ENCODE results near the gene GFI1B.

GFI1B gene

DNA sequence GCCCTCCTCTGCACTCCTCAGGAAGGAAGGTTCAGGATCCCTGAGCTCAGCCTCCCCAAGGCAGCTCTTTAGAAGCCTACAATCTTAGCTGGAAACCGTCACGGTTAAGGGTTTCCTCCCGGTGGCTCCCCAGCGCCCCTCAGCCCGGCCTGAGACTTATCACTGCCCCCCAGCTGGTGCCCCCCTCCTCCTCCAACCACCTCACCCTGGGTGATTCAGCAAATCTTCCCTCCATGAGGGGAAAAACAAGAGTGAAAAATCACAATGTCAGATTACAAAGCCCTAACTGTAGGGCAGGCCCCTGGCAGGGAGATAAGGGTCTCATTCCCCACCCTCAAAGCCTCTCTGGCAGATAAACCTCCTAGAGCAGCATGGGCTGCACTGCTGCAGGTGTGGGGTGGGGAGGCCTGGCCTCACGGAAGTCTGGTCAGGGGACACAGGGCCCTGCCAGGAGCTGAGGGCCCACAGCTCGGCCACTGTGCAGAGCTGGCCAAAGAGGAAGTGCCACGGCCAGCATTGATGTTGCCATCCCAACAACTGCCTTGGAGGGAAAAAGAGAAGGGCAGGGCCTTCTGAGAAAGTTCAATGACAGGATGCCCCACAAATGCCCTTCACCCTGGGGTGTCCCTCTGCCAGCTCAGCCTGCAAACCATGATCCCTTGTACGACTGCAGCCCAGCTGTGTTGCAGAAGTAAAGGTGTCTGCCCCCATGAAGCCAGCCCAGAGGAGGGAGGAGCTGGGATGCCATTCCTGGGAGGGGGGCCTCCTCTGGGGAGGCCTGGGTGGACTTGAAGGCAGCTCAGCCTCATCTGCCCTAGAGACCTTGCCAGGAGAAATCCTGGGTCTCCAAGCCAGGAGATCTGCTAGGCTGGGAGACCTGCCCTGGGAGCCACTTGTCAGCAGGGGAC lies 25.9 kb downstream of the GFI1B start:
- Histone ChIP-seq H3K27me3 (ENCODE audit: control insufficient read depth, insufficient read depth, low read length) (no peaks in the 10 kb centered on the region), H3K27ac (no peak overlapping the region), H3K36me3 (ENCODE audit: control insufficient read depth, insufficient read depth, low read length) (no peaks in the 10 kb centered on the region), H3K79me2 (no peaks in the 10 kb centered on the region), H3K9ac (no peak overlapping the region), H2AFZ (no peak overlapping the region), H3K4me2 (ENCODE audit: low read length) (no peak overlapping the region), H3K9me3 (ENCODE audit: control insufficient read depth, low read length) (no peaks in the 10 kb centered on the region), H3K4me3 (ENCODE audit: low read depth, low read length) (no peak overlapping the region), H3K4me1 (no peaks in the 10 kb centered on the region)
- TF ChIP-seq, protein P1, sequence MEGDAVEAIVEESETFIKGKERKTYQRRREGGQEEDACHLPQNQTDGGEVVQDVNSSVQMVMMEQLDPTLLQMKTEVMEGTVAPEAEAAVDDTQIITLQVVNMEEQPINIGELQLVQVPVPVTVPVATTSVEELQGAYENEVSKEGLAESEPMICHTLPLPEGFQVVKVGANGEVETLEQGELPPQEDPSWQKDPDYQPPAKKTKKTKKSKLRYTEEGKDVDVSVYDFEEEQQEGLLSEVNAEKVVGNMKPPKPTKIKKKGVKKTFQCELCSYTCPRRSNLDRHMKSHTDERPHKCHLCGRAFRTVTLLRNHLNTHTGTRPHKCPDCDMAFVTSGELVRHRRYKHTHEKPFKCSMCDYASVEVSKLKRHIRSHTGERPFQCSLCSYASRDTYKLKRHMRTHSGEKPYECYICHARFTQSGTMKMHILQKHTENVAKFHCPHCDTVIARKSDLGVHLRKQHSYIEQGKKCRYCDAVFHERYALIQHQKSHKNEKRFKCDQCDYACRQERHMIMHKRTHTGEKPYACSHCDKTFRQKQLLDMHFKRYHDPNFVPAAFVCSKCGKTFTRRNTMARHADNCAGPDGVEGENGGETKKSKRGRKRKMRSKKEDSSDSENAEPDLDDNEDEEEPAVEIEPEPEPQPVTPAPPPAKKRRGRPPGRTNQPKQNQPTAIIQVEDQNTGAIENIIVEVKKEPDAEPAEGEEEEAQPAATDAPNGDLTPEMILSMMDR (IDR thresholded peaks at IDR 0.05): no peak

DNA sequence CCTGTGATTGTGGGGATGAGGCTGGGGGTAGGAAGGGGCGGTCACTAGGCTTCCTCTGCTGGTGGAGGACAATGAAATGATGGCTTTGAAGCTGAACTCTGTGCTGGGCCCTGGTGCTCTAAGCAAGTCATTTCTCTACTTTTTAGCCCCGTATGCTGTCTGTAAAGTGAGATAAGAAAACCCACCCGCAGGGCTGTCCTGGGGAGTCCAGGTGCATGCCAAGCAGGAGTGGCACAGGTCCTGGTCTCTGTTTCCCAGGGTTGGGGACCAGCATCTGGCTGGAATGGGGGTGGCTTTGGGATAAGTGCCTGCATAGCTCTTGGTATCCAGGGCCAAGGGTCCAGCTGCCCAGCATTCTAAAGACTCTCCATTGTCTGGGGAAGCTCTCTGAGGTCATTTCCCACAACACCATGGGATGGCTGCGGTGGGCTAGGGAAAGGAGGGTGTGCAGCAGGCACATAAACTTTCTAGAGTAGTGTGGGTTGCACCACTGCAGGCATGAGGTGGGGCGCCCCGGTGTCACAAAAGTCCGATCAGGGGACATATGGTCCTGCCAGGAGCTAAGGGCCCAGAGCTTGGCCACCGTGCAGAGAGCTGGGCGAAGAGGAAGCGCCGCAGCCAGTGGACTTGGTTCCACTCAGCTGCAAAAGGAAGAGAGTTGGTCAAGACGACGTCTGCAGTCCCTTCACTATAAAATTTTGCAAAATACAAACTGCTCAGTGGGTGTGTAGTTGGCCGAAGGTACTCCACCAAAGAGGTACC lies 26.7 kb downstream of the GFI1B start:
- H3K9ac ChIP-seq: no peak overlapping the region
- H2AFZ ChIP-seq: no peak overlapping the region
- H3K4me1 ChIP-seq: no peaks in the 10 kb centered on the region
- H3K9me3 ChIP-seq (ENCODE audit: control insufficient read depth, low read length): no peaks in the 10 kb centered on the region
- TF ChIP-seq, protein P1 (IDR thresholded peaks at IDR 0.05): no peak
- no peaks in the 10 kb centered on the region for H3K36me3 ChIP-seq (ENCODE audit: control insufficient read depth, insufficient read depth, low read length)
- H3K79me2 ChIP-seq: no peaks in the 10 kb centered on the region
- no peak overlapping the region for H3K4me3 ChIP-seq (ENCODE audit: low read depth, low read length)
- H3K4me2 ChIP-seq (ENCODE audit: low read length): no peak overlapping the region
- H3K27ac ChIP-seq: no peak overlapping the region
- no peaks in the 10 kb centered on the region for H3K27me3 ChIP-seq (ENCODE audit: control insufficient read depth, insufficient read depth, low read length)

DNA sequence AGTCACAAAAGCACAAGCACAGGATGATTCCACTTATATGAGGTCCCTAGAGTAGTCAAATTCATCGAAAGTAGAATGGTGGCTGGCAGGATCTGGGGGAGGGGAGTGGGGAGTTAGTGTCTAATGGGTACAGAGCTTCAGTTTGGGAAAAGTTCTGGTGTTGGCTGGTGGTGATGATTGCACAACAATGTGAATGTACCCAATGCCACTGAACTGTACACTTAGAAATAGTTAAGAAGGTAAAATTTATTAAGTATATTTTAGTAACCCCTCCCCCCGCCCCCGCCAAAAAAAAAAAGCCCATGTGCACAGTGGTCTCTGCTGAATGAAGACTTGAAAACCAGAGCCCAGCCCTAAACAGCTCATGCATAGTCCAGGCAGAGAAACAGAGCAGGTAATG lies 27.5 kb downstream of the GFI1B start:
- Histone ChIP-seq H3K27ac (no peak overlapping the region), H3K4me3 (ENCODE audit: low read depth, low read length) (no peak overlapping the region), H2AFZ (no peak overlapping the region), H3K79me2 (no peaks in the 10 kb centered on the region), H3K27me3 (ENCODE audit: control insufficient read depth, insufficient read depth, low read length) (no peaks in the 10 kb centered on the region), H3K9me3 (ENCODE audit: control insufficient read depth, low read length) (no peaks in the 10 kb centered on the region), H3K4me2 (ENCODE audit: low read length) (no peak overlapping the region), H3K36me3 (ENCODE audit: control insufficient read depth, insufficient read depth, low read length) (no peaks in the 10 kb centered on the region), H3K4me1 (no peaks in the 10 kb centered on the region), H3K9ac (no peak overlapping the region)
- TF ChIP-seq, protein P1 (IDR thresholded peaks at IDR 0.05): no peak

DNA sequence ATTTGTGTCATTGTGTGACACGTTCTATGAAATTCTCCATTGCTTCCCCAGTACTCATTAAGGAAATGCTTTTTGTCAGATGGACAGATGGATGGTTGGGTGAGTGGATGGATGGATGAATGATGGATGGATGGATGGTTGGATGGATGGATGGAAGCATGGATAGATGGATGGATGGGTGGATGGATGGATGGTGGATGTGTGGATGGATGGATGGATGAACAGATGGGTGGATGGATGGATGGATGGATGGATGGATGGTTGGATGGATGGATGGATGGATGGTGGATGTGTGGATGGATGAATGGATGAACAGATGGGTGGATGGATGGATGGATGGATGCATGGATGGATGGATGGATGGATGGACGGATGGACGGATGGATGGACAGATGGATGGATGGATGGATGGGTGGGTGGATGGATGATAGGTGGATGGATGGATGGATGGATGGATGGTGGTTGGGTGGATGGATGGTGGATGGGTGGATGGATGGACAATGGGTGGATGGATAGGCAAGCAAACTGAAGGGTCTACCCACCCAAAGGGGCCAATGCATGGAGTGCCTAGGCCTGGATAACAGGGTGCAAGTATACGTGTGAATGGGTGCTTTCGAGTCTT lies 28.3 kb downstream of the GFI1B start:
- Histone ChIP-seq H2AFZ (no peak overlapping the region), H3K4me2 (ENCODE audit: low read length) (no peak overlapping the region), H3K4me1 (no peaks in the 10 kb centered on the region), H3K4me3 (ENCODE audit: low read depth, low read length) (no peak overlapping the region), H3K9me3 (ENCODE audit: control insufficient read depth, low read length) (no peaks in the 10 kb centered on the region), H3K27me3 (ENCODE audit: control insufficient read depth, insufficient read depth, low read length) (no peaks in the 10 kb centered on the region), H3K79me2 (no peaks in the 10 kb centered on the region), H3K27ac (no peak overlapping the region), H3K9ac (no peak overlapping the region), H3K36me3 (ENCODE audit: control insufficient read depth, insufficient read depth, low read length) (no peaks in the 10 kb centered on the region)
- TF ChIP-seq, protein P1 (IDR thresholded peaks at IDR 0.05): no peak
